GM21447 (cell line): ENCODE measurements around the gene BMP5.

Experiments
- ATAC-seq: cut with Tn5 transposase; IDR thresholded peaks from one replicate; pipeline ENCODE4 v1.9.1; 2021; ENCODE audit not compliant: unreplicated experiment

BMP5 gene

GRCh38 chr6:55874316-55874715, 1.1 kb downstream of the BMP5 start:
- no peak for ATAC-seq

- ATAC-seq: no peak
Observed at GRCh38 chr6:55872866-55873265, 2.5 kb downstream of the BMP5 start.

- no peak for ATAC-seq
Observed at GRCh38 chr6:55870181-55870813, 5.1 kb downstream of the BMP5 start.

GRCh38 chr6:55869674-55870073, 5.7 kb downstream of the BMP5 start:
- ATAC-seq: no peak

GRCh38 chr6:55868771-55869479, 6.5 kb downstream of the BMP5 start:
- peak; percentile 93 for ATAC-seq

- no peak for ATAC-seq
Observed at GRCh38 chr6:55868176-55868575, 7.2 kb downstream of the BMP5 start.

GRCh38 chr6:55866128-55866527, 9.3 kb downstream of the BMP5 start:
- no peak for ATAC-seq

GRCh38 chr6:55853008-55854001, 22.1 kb downstream of the BMP5 start:
- no peak for ATAC-seq

GRCh38 chr6:55841341-55841740, 34.0 kb downstream of the BMP5 start:
- ATAC-seq: no peak

GRCh38 chr6:55839080-55839479, 36.3 kb downstream of the BMP5 start:
- no peak for ATAC-seq

- no peak for ATAC-seq
Observed at GRCh38 chr6:55836945-55837344, 38.4 kb downstream of the BMP5 start.

GRCh38 chr6:55836481-55836880, 38.9 kb downstream of the BMP5 start:
- ATAC-seq: no peak

GRCh38 chr6:55835220-55835619, 40.2 kb downstream of the BMP5 start:
- no peak for ATAC-seq

- ATAC-seq: peak; percentile 74
Observed at GRCh38 chr6:55833284-55833683, 42.1 kb downstream of the BMP5 start.

GRCh38 chr6:55827818-55828522, 47.4 kb downstream of the BMP5 start:
- ATAC-seq: no peak

- ATAC-seq: no peak
Observed at GRCh38 chr6:55826941-55827340, 48.4 kb downstream of the BMP5 start.

GRCh38 chr6:55825402-55826051, 49.9 kb downstream of the BMP5 start:
- ATAC-seq: no peak

GRCh38 chr6:55822815-55823214, 52.6 kb downstream of the BMP5 start:
- no peak for ATAC-seq

- ATAC-seq: no peak
Observed at GRCh38 chr6:55822005-55822404, 53.4 kb downstream of the BMP5 start.

- no peak for ATAC-seq
Observed at GRCh38 chr6:55820696-55821095, 54.7 kb downstream of the BMP5 start.
